ENCODE data around the gene GTPBP4.
"Not testable (repeated sequence)": the region's sequence is repeated elsewhere in the genome, so short reads cannot be mapped to it uniquely, and the experiment has no call there.

The GTPBP4 gene

DNA sequence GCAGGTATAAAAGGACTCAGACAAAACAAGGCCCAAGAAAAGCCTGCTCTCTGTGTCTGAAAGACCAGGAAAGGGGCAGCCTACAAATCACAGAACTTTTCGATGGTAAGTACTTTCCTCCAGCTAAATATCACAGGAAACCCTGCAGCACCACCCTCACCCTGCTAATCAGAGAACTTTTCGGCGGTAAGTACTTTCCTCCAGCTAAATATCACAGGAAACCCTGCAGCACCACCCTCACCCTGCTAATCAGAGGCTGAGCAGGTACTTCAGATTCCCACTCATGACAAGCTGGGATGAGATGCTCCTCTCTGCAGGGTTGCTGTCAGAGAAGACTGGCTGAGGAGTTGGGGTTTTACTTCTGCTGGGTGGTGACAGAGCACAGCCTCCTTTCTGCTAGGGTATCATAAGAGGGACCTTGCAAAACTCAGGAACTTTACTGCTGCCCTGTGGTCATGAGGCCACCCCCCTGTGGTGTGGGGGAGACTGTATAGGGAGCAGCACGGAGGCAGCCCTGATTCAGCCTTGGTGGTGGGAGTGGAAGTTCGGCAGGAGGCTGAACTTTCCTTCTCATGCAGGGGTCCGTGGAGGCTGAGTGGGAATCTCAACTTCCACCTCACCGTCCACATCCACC, 75.1 kb downstream of the GTPBP4 start:
- DNase-seq = peak in 1 of 2 donors; percentile 54

DNA sequence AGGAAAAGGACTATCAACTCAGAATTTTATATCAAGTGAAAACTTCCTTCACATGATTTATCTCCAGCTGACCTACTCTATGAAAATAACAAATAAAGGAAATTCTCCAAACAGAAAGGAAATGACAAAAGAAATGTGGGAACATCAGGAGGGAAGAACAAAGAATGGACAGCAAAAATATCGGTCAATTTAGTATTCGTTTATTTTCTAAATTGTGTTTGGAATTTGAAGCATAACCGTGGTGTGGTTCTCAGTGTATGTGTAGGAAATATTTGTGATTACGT, 76.7 kb downstream of the GTPBP4 start:
- DNase-seq = no peak

DNA sequence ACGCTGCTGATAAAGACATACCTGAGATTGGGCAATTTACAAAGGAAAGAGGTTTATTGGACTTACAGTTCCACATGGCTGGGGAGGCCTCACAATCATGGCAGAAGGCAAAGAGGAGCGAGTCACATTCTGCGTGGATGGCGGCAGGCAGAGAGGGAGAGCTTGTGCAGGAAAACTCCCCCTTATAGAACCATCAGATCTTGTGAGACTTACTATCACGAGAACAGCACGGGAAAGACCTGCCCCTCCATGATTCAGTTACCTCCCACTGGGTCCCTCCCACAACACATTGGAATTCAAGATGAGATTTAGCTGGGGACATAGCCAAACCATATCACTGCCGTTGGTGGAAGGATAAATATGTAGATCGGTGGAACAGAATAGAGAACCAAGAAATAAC, 78.5 kb downstream of the GTPBP4 start:
- not testable (repeated sequence) for DNase-seq

DNA sequence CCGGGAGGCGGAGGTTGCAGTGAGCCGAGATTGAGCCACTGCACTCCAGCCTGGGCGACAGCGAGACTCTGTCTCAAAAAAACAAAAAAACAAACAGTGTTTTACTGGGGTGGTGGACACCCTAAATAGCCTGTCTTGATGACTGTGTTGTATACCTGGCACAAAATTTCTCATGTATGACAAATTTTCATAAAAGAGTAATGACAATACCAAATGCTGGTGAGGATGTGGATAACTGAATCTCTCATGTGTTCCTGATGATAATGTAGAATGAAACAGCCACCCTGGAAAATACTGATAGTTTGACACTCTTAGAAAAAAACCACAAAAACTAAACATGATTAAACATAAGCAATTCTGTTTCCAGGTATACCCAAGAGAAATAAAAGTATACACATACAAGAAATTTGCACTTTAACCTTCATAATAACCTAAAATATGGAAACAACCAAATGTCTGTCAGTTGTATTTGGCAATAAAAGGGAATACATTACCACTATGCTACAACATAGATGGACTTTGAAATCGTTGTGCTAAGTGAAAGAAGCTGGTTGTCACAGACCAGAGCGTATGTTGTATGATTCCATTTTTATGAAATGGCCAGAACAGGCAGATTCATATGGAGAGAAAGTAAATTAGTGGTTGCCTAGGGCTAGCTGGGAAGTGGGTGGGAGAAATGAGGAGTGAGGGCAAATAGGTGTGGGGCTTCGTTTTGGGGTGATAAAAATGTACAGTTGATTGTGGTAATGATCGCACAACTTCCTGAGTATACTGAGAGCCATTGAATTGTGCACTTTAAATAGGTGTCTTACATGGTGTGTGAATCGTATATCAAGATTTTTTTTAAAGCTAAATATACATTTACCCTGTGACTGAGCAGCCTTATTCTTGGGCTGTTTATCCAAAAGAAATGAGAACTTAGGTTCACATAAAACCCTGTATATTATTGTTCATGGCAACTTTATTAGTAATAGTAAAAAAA, 80.4 kb downstream of the GTPBP4 start:
- DNase-seq = no peak

Measured in CD4-positive, alpha-beta T cell treated with Interferon alpha-2 for 1 hour (primary cell).